Measurements from ENCODE around the gene ZNF575.

The ZNF575 gene

GRCh38 chr19:43526884-43527859 lies 5.8 kb upstream of the ZNF575 start, which contains the start of gene ETHE1:
ETHE1 (minus strand) TSS chr19:43527201; CDS start chr19:43527177, 24 bp downstream.
- peak within 1 kb of the TSS; percentile 85 for H3K4me3 ChIP-seq (ENCODE audit: low read depth, low read length)
- ChIA-PET CTCF (interaction anchor here (1.5 to 15.4 kb wide), 3 partner anchors 8 to 82 kb away, joined by 7 to 609 read pairs (median 8); no protein-coding TSS in a partner anchor), POLR2A (no interaction called here)
- TF ChIP-seq CTCF (IDR thresholded peaks at IDR 0.05; ENCODE audit: insufficient read depth, low read length, missing control alignments) = no peak
- DNase-seq (ENCODE audit: low read depth, low spot score) = no peak

- ChIA-PET CTCF (interaction anchor here (1.5 to 15.4 kb wide), 4 partner anchors 9 to 83 kb away, joined by 7 to 609 read pairs (median 8); no protein-coding TSS in a partner anchor), POLR2A (no interaction called here)
- no peak for TF ChIP-seq CTCF (IDR thresholded peaks at IDR 0.05; ENCODE audit: insufficient read depth, low read length, missing control alignments)
- DNase-seq (ENCODE audit: low read depth, low spot score) = no peak
- H3K4me3 ChIP-seq (ENCODE audit: low read depth, low read length) = peak overlapping the region; percentile 12; the same call in 1 of the 2 replicates
Measured at GRCh38 chr19:43527860-43528622, 4.9 kb upstream of the ZNF575 start.

GRCh38 chr19:43532571-43532961 lies 422 bp upstream of the ZNF575 start:
- no peak for TF ChIP-seq CTCF (IDR thresholded peaks at IDR 0.05; ENCODE audit: insufficient read depth, low read length, missing control alignments)
- ChIA-PET POLR2A (interaction anchor here (0.9 to 1.5 kb wide), 4 partner anchors 9 to 222 kb away, joined by 3 to 6 read pairs (median 4); partner anchors contain the start of gene SMG9), CTCF (interaction anchor here (0.9 to 17.0 kb wide), 9 partner anchors 13 to 277 kb away, joined by 3 to 208 read pairs (median 5); partner anchors contain the start of gene PHLDB3)
- no peak for DNase-seq (ENCODE audit: low read depth, low spot score)
- H3K4me3 ChIP-seq (ENCODE audit: low read depth, low read length) = peak overlapping the region; percentile 66

- POLR2A ChIA-PET = interaction anchor here (0.9 to 1.5 kb wide), 6 partner anchors 10 to 221 kb away, joined by 3 to 8 read pairs (median 4); partner anchors contain the start of genes SMG9 and ZNF576
- no peak for TF ChIP-seq CTCF (IDR thresholded peaks at IDR 0.05; ENCODE audit: insufficient read depth, low read length, missing control alignments)
- H3K4me3 ChIP-seq (ENCODE audit: low read depth, low read length) = peak overlapping the region; percentile 66
- CTCF ChIA-PET = interaction anchor here (0.8 to 17.0 kb wide), 12 partner anchors 12 to 276 kb away, joined by 3 to 208 read pairs (median 4); partner anchors contain the start of genes IRGQ, PHLDB3 and ZNF576
- peak; percentile 95 for DNase-seq (ENCODE audit: low read depth, low spot score)
Measured at GRCh38 chr19:43533546-43534304, 737 bp downstream of the ZNF575 start.

- DNase-seq (ENCODE audit: low read depth, low spot score) = no peak
- CTCF ChIA-PET = interaction anchor here (1.2 to 17.0 kb wide), 15 partner anchors 11 to 275 kb away, joined by 3 to 208 read pairs (median 6); partner anchors contain the start of genes IRGQ, PINLYP, XRCC1 and ZNF576
- POLR2A ChIA-PET = interaction anchor here (1.0 to 1.5 kb wide), 3 partner anchors 62 to 220 kb away, joined by 3 to 8 read pairs (median 5); partner anchors contain the start of genes SMG9 and ZNF576
- no peak for TF ChIP-seq CTCF (IDR thresholded peaks at IDR 0.05; ENCODE audit: insufficient read depth, low read length, missing control alignments)
- peak overlapping the region; percentile 47 for H3K4me3 ChIP-seq (ENCODE audit: low read depth, low read length)
Measured at GRCh38 chr19:43534305-43534815, 1.4 kb downstream of the ZNF575 start.
